ENCODE data around the gene ACTG2.

ACTG2 gene

DNA sequence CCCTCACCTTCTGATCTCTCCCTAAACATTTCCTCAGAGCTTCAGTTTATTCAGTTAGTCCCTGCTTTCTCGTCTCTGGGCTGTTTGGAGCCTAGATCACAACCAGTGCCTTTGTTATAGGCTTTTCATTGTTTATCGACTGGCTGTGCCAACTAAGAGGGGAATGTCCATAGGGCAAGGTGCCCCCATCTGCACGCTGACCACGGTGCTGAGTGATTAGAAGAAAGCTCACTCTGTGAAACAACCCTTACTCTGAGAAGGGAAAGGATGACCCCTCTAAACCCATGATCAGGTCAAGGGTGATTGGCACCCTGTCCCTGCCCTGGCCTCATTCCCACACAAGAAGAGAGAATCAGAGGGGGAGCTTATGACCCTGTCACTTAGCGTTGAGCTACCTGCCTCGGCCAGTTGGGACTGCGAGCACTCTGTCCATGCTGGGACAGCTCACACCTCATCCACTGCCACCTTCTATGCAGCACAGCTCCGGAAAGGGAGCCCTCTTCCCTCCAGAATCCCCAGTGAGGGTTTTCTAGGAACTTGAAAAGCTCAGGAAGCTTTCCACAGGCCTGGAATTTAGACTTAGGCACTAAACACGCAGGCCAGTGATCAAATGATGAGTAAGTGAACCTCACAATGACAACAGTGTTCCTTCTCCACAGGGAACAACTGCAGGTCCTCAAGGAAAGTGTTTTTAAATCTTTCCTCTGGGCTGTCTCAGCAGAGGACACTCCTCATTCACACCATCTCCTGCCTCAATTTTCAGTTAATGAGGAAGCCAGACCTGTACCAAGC lies 2.3 kb upstream of the ACTG2 start:
- TF ChIP-seq, protein P1, sequence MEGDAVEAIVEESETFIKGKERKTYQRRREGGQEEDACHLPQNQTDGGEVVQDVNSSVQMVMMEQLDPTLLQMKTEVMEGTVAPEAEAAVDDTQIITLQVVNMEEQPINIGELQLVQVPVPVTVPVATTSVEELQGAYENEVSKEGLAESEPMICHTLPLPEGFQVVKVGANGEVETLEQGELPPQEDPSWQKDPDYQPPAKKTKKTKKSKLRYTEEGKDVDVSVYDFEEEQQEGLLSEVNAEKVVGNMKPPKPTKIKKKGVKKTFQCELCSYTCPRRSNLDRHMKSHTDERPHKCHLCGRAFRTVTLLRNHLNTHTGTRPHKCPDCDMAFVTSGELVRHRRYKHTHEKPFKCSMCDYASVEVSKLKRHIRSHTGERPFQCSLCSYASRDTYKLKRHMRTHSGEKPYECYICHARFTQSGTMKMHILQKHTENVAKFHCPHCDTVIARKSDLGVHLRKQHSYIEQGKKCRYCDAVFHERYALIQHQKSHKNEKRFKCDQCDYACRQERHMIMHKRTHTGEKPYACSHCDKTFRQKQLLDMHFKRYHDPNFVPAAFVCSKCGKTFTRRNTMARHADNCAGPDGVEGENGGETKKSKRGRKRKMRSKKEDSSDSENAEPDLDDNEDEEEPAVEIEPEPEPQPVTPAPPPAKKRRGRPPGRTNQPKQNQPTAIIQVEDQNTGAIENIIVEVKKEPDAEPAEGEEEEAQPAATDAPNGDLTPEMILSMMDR (IDR thresholded peaks at IDR 0.05; ENCODE audit: insufficient read depth, low read length, missing control alignments): no peak
- ChIA-PET CTCF (no interaction called here), POLR2A (no interaction called here)
- DNase-seq (ENCODE audit: low read depth, low spot score): no peak
- no peak overlapping the region for H3K4me3 ChIP-seq (ENCODE audit: low read depth, low read length)

DNA sequence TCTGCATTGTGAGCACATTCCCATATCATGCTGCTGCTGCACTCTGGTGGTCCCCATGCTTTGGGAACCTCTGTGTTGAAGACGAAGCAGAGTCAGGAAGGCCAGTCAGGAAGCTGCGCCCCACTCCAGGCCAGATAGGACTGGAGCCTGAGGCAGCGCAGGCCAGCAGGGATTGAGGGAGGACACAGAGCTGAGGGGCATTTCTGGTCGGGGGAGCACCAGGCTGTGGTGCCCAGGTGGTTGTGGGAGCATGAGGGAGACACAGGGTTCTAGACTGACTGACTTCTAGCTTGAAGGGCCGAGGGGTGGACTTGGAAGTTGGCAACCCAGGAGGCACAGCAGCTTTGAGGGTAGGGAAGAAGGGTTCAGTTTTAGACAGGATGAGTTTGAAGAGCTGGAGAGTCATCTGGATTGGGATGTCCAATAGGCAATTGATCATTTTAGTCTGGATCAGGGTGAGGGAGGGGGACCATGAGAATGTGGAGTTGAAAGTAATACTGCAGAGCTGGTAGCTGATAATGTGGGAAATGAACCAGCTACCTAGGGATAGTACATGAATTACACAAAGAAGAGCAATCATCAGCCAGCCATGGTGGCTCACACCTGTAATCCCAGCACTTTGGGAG lies 1.4 kb upstream of the ACTG2 start:
- CTCF ChIA-PET: no interaction called here
- no peak for DNase-seq (ENCODE audit: low read depth, low spot score)
- POLR2A ChIA-PET: no interaction called here

DNA sequence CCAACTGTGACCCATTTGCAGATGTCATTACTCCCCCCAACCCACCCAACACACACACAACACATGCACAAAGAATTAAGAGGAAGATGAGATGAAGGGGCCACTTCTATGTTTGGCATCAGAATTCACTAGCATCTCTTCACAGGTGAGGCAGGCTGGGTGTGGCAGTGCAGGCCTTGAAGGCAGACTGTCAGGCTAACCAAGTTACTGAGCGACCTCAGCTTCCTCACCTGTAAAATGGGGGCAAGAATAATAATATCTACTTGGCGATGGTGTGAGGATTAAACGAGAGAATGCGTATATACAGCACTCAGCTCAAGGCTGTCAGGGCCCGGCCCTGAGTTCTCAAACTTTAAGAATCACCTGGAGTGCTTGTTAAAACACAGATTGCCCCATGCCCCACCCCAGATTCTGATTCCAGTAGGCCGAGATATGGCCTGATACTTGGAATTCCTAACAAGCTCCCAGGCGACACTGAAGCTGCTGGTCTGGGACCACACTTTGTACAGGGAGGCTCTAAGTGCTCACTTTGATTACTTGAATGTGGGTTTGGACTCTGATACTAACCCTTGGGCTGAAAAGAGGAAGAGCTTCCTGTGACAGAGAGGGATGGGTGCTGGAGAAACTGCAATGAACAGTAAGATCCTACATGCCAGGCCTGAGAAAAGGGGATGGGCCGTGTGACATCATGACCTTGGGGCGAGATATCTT lies 1.1 kb downstream of the ACTG2 start:
- CTCF ChIA-PET: no interaction called here
- DNase-seq (ENCODE audit: low read depth, low spot score): no peak
- TF ChIP-seq, protein P1 (IDR thresholded peaks at IDR 0.05; ENCODE audit: insufficient read depth, low read length, missing control alignments): no peak
- POLR2A ChIA-PET: no interaction called here
- peak overlapping the region; percentile 48 for H3K4me3 ChIP-seq (ENCODE audit: low read depth, low read length)

More for the DNA sequence above, 1.4 kb upstream of the ACTG2 start:
- H3K4me3 ChIP-seq (ENCODE audit: low read depth, low read length): no peak overlapping the region
- TF ChIP-seq, protein P1 (IDR thresholded peaks at IDR 0.05; ENCODE audit: insufficient read depth, low read length, missing control alignments): no peak

DNA sequence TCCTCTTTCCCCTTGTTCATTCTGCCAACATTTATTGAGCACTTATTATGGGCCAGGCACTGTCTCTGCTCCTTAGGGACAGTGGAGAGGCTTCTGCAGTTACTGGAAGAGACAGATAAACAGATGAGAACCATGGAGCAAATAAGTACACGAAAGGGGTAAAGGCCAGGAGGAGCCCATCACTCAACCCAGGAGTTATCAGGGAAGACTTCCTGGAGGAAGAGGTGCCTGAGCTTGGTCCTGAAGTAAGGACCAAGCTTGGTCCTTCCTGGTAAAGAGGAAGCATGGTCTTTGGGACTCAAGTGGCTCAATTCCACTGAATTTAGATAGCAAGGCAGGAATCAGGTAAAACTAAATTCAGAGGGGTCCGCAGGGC lies 1.7 kb downstream of the ACTG2 start:
- CTCF ChIA-PET: no interaction called here
- no peak for DNase-seq (ENCODE audit: low read depth, low spot score)
- POLR2A ChIA-PET: no interaction called here
- H3K4me3 ChIP-seq (ENCODE audit: low read depth, low read length): peak overlapping the region; percentile 40
- TF ChIP-seq, protein P1 (IDR thresholded peaks at IDR 0.05; ENCODE audit: insufficient read depth, low read length, missing control alignments): no peak

DNA sequence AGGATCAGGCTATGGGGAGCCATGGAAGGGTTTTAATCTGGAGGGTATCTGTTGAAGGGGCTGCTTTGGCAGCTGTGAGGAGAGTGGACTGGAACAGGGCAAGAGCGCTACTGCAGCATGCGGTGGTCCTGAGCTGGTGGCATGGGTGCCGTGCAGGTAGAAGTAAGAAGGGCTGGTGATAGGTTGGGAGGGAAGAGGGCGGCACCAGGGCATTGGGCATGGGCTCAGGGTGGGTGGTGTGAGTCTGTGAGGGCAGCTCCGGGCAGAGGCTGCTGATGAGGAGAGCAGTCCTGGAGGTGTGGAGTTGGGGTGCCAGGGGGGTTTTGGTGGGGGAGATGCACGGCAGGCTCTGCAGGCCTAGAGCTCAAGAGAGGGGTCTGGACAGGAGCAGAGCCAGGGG lies 2.1 kb downstream of the ACTG2 start:
- TF ChIP-seq, protein P1 (IDR thresholded peaks at IDR 0.05; ENCODE audit: insufficient read depth, low read length, missing control alignments): no peak
- ChIA-PET POLR2A (no interaction called here), CTCF (no interaction called here)
- no peak for DNase-seq (ENCODE audit: low read depth, low spot score)
- H3K4me3 ChIP-seq (ENCODE audit: low read depth, low read length): peak overlapping the region; percentile 40

DNA sequence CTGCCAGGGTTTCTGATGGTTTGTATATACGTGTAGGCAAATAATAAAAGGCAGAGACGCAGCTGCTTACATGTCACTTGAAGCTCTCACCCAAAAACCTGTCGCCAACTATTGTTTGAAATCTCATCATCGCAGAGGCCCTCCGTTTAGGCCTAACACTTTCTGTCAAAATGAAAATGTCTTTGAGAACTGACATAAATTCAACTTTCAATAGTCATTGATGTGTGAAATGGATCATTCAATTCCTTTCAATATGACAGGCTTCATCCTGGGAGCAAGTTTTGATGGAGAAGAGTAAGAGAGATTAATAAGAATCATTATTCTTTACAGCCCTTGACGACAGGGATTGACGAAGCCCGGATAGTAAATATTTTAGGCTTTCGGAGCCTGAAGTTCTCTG lies 2.7 kb downstream of the ACTG2 start:
- TF ChIP-seq, protein P1 (IDR thresholded peaks at IDR 0.05; ENCODE audit: insufficient read depth, low read length, missing control alignments): no peak
- no peak for DNase-seq (ENCODE audit: low read depth, low spot score)
- ChIA-PET CTCF (no interaction called here), POLR2A (interaction anchor here (1.6 kb wide), 1 partner anchor 42 kb away, joined by 5 read pairs; no protein-coding TSS in a partner anchor)
- H3K4me3 ChIP-seq (ENCODE audit: low read depth, low read length): no peak overlapping the region

Data from AG04449 (cell line).